PC-3 (cell line): ENCODE results near the gene PPP1R12A. TPM values are rescaled to one million over a fixed set of nuclear protein-coding genes. Genes with fewer than 3 reads are reported as not detected.

Experiments used
- ATAC-seq: fragments of 200-7000 bp; cut with Tn5 transposase; 2 replicates; pipeline ENCODE4 v1.9.1; 2020; ENCODE audit warnings: mild to moderate bottlenecking, moderate library complexity
- BruUV-seq: library from RNA; stranded (reverse); fragments of 400-500 nt; replicated peaks from 2 replicates; lab custom pipeline; 2021; lab: Mats Ljungman, UMichigan
- CTCF ChIA-PET: fragments of 300-600 bp; sonication (Branson Sonifier 250); formaldehyde crosslinking; loops from one replicate; lab custom pipeline; 2022; ENCODE audit warnings: antibody characterized with exemption; lab: Charles Lee
- POLR2A ChIA-PET: fragments of 300-600 bp; sonication (Branson Sonifier 250); formaldehyde crosslinking; loops from one replicate; lab custom pipeline; 2022; ENCODE audit warnings: antibody characterized with exemption; ENCODE audit not compliant: unreplicated experiment; lab: Charles Lee
- DNase-seq: peaks from one replicate; pipeline ENCODE4 v3.0.0-alpha.2; 2015
- H2AFZ ChIP-seq: fragments of 300-600 bp; sonication (generic); 2 replicates; pipeline ENCODE4 v1.6.0; 2016; ENCODE audit warnings: antibody characterized with exemption, low read length
- H3F3A ChIP-seq: fragments of 300-600 bp; sonication (generic); one replicate; pipeline ENCODE4 v1.6.0; 2017; ENCODE audit warnings: antibody characterized with exemption, low read length, control low read depth, mild to moderate bottlenecking; ENCODE audit not compliant: unreplicated experiment
- H3K27ac ChIP-seq: fragments of 300-600 bp; sonication (generic); 2 replicates; pipeline ENCODE4 v1.5.1; 2016; ENCODE audit warnings: mild to moderate bottlenecking, low read length
- H3K27me3 ChIP-seq: fragments of 300-600 bp; sonication (generic); 2 replicates; pipeline ENCODE4 v1.6.1; 2016; ENCODE audit warnings: low read length, mixed read lengths
- H3K36me3 ChIP-seq: fragments of 300-600 bp; sonication (generic); 2 replicates; pipeline ENCODE4 v1.6.1; 2016; ENCODE audit warnings: low read depth, mixed run types, low read length, mixed read lengths
- H3K4me1 ChIP-seq: fragments of 300-600 bp; sonication (generic); 2 replicates; pipeline ENCODE4 v1.5.1; 2016; ENCODE audit warnings: low read length; ENCODE audit not compliant: insufficient read depth
- H3K4me2 ChIP-seq: fragments of 300-600 bp; sonication (generic); 2 replicates; pipeline ENCODE4 v1.6.0; 2016; ENCODE audit warnings: low read length
- H3K4me3 ChIP-seq: fragments of 300-600 bp; sonication (generic); 2 replicates; pipeline ENCODE4 v1.5.1; 2016; ENCODE audit warnings: mild to moderate bottlenecking, low read length, mixed read lengths
- H3K79me2 ChIP-seq: fragments of 300-600 bp; sonication (generic); 2 replicates; pipeline ENCODE4 v1.6.1; 2017; ENCODE audit warnings: low read length, mixed read lengths
- H3K9ac ChIP-seq: fragments of 300-600 bp; sonication (generic); 2 replicates; pipeline ENCODE4 v1.6.0; 2016; ENCODE audit warnings: mild to moderate bottlenecking, low read length
- H3K9me2 ChIP-seq: fragments of 300-600 bp; sonication (generic); replicated peaks from 2 replicates; pipeline ENCODE4 v1.6.1; 2016; ENCODE audit warnings: mixed run types, low read length, mixed read lengths
- H3K9me3 ChIP-seq: fragments of 300-600 bp; sonication (generic); 2 replicates; pipeline ENCODE4 v1.6.1; 2016; ENCODE audit warnings: low read length, mixed read lengths
- H4K20me1 ChIP-seq: fragments of 300-600 bp; sonication (generic); 2 replicates; pipeline ENCODE4 v1.6.1; 2016; ENCODE audit warnings: low read length, mixed read lengths
- EZH2 ChIP-seq: fragments of 300-600 bp; sonication (generic); IDR thresholded peaks from one replicate; pipeline ENCODE4 v1.6.1; 2017; ENCODE audit warnings: antibody characterized with exemption, mild to moderate bottlenecking, low read length; ENCODE audit not compliant: unreplicated experiment
- EZH2phosphoT487 ChIP-seq: fragments of 300-600 bp; sonication (generic); IDR thresholded peaks from 2 replicates; pipeline ENCODE4 v1.6.1; 2018; ENCODE audit warnings: mild to moderate bottlenecking, antibody characterized with exemption, low read length, borderline replicate concordance
- intact Hi-C: fragments of 100-400 bp; cut with micrococcal nuclease; formaldehyde crosslinking; loops from 2 replicates; pipeline ENCODE4 v1.9.0; 2023
- total RNA-seq: library from RNA; depleted of rRNA; stranded (reverse); fragments of >200 nt; gene quantifications from 2 replicates; pipeline ENCODE4 v1.2.3, GENCODE V29; 2014
- TF ChIP-seq, protein P1 (sequence below): fragments of 300-600 bp; sonication (generic); conservative IDR thresholded peaks from 2 replicates; pipeline ENCODE4 v1.5.1; 2017; ENCODE audit warnings: antibody characterized with exemption, low read depth, mild to moderate bottlenecking, low read length

The PPP1R12A gene
- total RNA-seq, 1 experiment from 2014 or later: 43.2 TPM

DNA sequence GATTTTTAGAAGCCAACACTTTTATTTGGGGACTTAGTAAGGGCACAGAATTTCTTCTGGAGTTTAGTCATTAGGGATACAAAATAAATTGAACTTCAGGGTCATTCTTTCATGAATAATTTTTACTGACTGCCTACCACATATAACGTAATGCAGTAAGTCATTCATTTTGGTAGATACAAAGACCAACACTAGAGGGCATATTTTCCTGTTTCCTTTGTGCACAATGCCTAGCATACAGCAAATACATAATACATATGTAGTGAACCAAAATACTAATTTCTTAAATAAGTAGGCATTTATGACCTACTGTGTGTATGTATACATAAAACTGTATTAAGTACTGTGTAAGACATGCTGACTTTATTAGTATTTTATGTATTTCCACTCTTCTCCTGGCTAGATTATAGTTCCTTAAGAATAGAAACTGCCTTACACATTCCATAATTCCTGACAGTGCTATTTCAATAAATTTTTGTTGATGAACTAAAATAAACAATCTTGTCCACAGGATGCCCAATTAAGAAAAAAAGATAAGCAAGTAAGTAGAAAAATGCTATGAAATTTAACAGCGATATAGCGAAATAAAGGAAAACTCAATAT, 47.9 kb downstream of the PPP1R12A start:
- H3F3A ChIP-seq: peaks cover 6% of the 10 kb centered on the region
- no peak overlapping the region for H3K4me3 ChIP-seq
- no peaks in the 10 kb centered on the region for H3K36me3 ChIP-seq
- no TSS peak for BruUV-seq
- ATAC-seq (peak; percentile 78), DNase-seq (peak; percentile 84)
- ChIA-PET POLR2A (no interaction called here), CTCF (no interaction called here)
- H3K9me2 ChIP-seq: no peaks in the 10 kb centered on the region
- H3K9me3 ChIP-seq: no peaks in the 10 kb centered on the region
- no peak overlapping the region for H2AFZ ChIP-seq
- TF ChIP-seq EZH2 (no peak), EZH2phosphoT487 (no peak)
- TF ChIP-seq, protein P1, sequence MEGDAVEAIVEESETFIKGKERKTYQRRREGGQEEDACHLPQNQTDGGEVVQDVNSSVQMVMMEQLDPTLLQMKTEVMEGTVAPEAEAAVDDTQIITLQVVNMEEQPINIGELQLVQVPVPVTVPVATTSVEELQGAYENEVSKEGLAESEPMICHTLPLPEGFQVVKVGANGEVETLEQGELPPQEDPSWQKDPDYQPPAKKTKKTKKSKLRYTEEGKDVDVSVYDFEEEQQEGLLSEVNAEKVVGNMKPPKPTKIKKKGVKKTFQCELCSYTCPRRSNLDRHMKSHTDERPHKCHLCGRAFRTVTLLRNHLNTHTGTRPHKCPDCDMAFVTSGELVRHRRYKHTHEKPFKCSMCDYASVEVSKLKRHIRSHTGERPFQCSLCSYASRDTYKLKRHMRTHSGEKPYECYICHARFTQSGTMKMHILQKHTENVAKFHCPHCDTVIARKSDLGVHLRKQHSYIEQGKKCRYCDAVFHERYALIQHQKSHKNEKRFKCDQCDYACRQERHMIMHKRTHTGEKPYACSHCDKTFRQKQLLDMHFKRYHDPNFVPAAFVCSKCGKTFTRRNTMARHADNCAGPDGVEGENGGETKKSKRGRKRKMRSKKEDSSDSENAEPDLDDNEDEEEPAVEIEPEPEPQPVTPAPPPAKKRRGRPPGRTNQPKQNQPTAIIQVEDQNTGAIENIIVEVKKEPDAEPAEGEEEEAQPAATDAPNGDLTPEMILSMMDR: peak; percentile 87
- no peaks in the 10 kb centered on the region for H3K27me3 ChIP-seq
- 0 out of 2 replicates have a peak, but pooled peaks cover 17% of the 10 kb centered on the region for H4K20me1 ChIP-seq
- no peak overlapping the region for H3K27ac ChIP-seq
- peaks cover 12% of the 10 kb centered on the region for H3K4me1 ChIP-seq
- peaks cover 98% of the 10 kb centered on the region for H3K79me2 ChIP-seq
- H3K4me2 ChIP-seq: no peak overlapping the region
- no peak overlapping the region for H3K9ac ChIP-seq
- intact Hi-C loops: loop anchor here (1.0 to 10.0 kb wide), 5 partner anchors 48 to 380 kb away; partner anchors contain the start of gene PPP1R12A

- Histone ChIP-seq H3K79me2 (peaks cover 98% of the 10 kb centered on the region), H3K9me2 (no peaks in the 10 kb centered on the region), H3K4me1 (peaks cover 12% of the 10 kb centered on the region), H3K9me3 (no peaks in the 10 kb centered on the region), H3K4me2 (no peak overlapping the region), H3K27me3 (no peaks in the 10 kb centered on the region), H3K27ac (no peak overlapping the region), H3F3A (peaks cover 6% of the 10 kb centered on the region), H3K36me3 (no peaks in the 10 kb centered on the region), H3K9ac (no peak overlapping the region), H2AFZ (no peak overlapping the region), H4K20me1 (0 out of 2 replicates have a peak, but pooled peaks cover 21% of the 10 kb centered on the region), H3K4me3 (no peak overlapping the region)
- intact Hi-C loops: loop anchor here (2.0 to 10.0 kb wide), 4 partner anchors 49 to 381 kb away; partner anchors contain the start of gene PPP1R12A
- POLR2A ChIA-PET: no interaction called here
- CTCF ChIA-PET: interaction anchor here (0.5 kb wide), 1 partner anchor 19 kb away, joined by 6 read pairs; no protein-coding TSS in a partner anchor
- ATAC-seq (no peak), DNase-seq (no peak)
- no peak for TF ChIP-seq EZH2phosphoT487
- no peak for TF ChIP-seq EZH2
- TF ChIP-seq, protein P1: no peak
- no TSS peak for BruUV-seq
Observed at GRCh38 chr12:79885911-79886490, 48.9 kb downstream of the PPP1R12A start.
